Right atrium auricular region (tissue), 2 donors: ENCODE measurements around the gene GAS2. TPM values are rescaled to one million over a fixed set of nuclear protein-coding genes. Genes with fewer than 3 reads are reported as not detected.
A peak's percentile ranks its signal among the peaks of the same experiment; 100 is the strongest.

Experiments used
- DNase-seq: peaks from one replicate; pipeline ENCODE4 v3.0.0-alpha.2; 2019; ENCODE audit warnings: low spot score
- H3K27ac ChIP-seq, 2 donors: fragments of 200-600 bp; sonication (generic); 1 replicate in 1 of 2; 2 replicates in 1 of 2; pipeline ENCODE4 v1.5.1; 2016 to 2019
- H3K27me3 ChIP-seq, 2 donors: fragments of 200-600 bp; sonication (generic); one replicate each; pipeline versions ENCODE4 v1.5.1 to v1.6.0; 2017 to 2019
- H3K36me3 ChIP-seq: fragments of 200-600 bp; sonication (generic); one replicate; pipeline ENCODE4 v1.5.1; 2016
- H3K4me1 ChIP-seq, 2 donors: fragments of 200-600 bp; sonication (generic); one replicate each; pipeline versions ENCODE4 v1.5.1 to v1.6.0; 2017 to 2019
- H3K4me3 ChIP-seq, 2 donors: fragments of 200-600 bp; sonication (generic); 1 replicate in 1 of 2; 2 replicates in 1 of 2; pipeline ENCODE4 v1.5.1; 2017 to 2019; ENCODE audit warnings: mild to moderate bottlenecking in 1 of 2, moderate library complexity in 1 of 2
- H3K9me3 ChIP-seq, 2 donors: fragments of 200-600 bp; sonication (generic); one replicate each; pipeline ENCODE4 v1.5.1; 2019
- CTCF ChIP-seq, 2 donors: fragments of 200-600 bp; sonication (generic); IDR thresholded peaks; one replicate each; pipeline ENCODE4 v1.5.1; 2019; ENCODE audit warnings: antibody characterized with exemption in 2 of 2
- total RNA-seq, 2 donors: library from RNA; depleted of rRNA; stranded (reverse); fragments of >200 nt; gene quantifications; one replicate each; pipeline ENCODE4 v1.1.0, GENCODE V29; 2016

GAS2 gene
- total RNA-seq, 2 donors from 2014 or later = 6.5 to 9.7 TPM

- no peaks in the 10 kb centered on the region for H3K36me3 ChIP-seq
- H3K9me3 ChIP-seq = no peaks in the 10 kb centered on the region
- H3K27me3 ChIP-seq = no peaks in the 10 kb centered on the region
- H3K4me1 ChIP-seq = peaks cover 0 to 15% of the 10 kb centered on the region in 2 donors
- H3K4me3 ChIP-seq = no peak overlapping the region
- H3K27ac ChIP-seq = peak overlapping the region in 1 of 2 donors; percentile 21
- TF ChIP-seq CTCF (IDR thresholded peaks at IDR 0.05) = no peak
- DNase-seq = no peak
Observed at GRCh38 chr11:22808571-22809197, 142.3 kb downstream of the GAS2 start.

GRCh38 chr11:22809893-22810292 lies 143.5 kb downstream of the GAS2 start:
- no peaks in the 10 kb centered on the region for H3K36me3 ChIP-seq
- DNase-seq = no peak
- no peaks in the 10 kb centered on the region for H3K27me3 ChIP-seq
- H3K4me3 ChIP-seq = no peak overlapping the region
- H3K9me3 ChIP-seq = no peaks in the 10 kb centered on the region
- no peak overlapping the region for H3K27ac ChIP-seq
- no peak for TF ChIP-seq CTCF (IDR thresholded peaks at IDR 0.05)
- H3K4me1 ChIP-seq = peaks cover 0 to 15% of the 10 kb centered on the region in 2 donors

- Histone ChIP-seq H3K27me3 (no peaks in the 10 kb centered on the region), H3K36me3 (peaks cover 27% of the 10 kb centered on the region), H3K27ac (no peak overlapping the region), H3K9me3 (no peaks in the 10 kb centered on the region), H3K4me1 (no peaks in the 10 kb centered on the region), H3K4me3 (no peak overlapping the region)
- no peak for TF ChIP-seq CTCF (IDR thresholded peaks at IDR 0.05)
- no peak for DNase-seq
Observed at GRCh38 chr11:22822203-22822602, 155.8 kb downstream of the GAS2 start.

GRCh38 chr11:22828373-22828772 lies 162.0 kb downstream of the GAS2 start:
- no peaks in the 10 kb centered on the region for H3K9me3 ChIP-seq
- H3K27me3 ChIP-seq = no peaks in the 10 kb centered on the region
- no peak for TF ChIP-seq CTCF (IDR thresholded peaks at IDR 0.05)
- no peak overlapping the region for H3K4me3 ChIP-seq
- peaks cover 0 to 14% of the 10 kb centered on the region in 2 donors for H3K4me1 ChIP-seq
- DNase-seq = no peak
- H3K27ac ChIP-seq = no peak overlapping the region
- no peaks in the 10 kb centered on the region for H3K36me3 ChIP-seq

GRCh38 chr11:22829231-22830081 lies 163.0 kb downstream of the GAS2 start, which contains the start of gene SVIP:
Gene SVIP, minus strand, starts transcription at chr11:22829801. Its CDS starts 53 bp downstream, at chr11:22829748.
- Histone ChIP-seq H3K36me3 (no peaks in the 10 kb centered on the region), H3K27ac (peak within 1 kb of the TSS; percentile 77 to 90), H3K4me1 (peaks cover 0 to 14% of the 10 kb centered on the region in 2 donors), H3K9me3 (no peaks in the 10 kb centered on the region), H3K27me3 (no peaks in the 10 kb centered on the region), H3K4me3 (peak within 1 kb of the TSS; percentile 69 to 92)
- peak; percentile 89 for DNase-seq
- peak; percentile 74 to 83 for TF ChIP-seq CTCF (IDR thresholded peaks at IDR 0.05)
